Heart right ventricle (tissue), 16 donors: Measurements from ENCODE around the gene SASH3. TPM values are rescaled to one million over a fixed set of nuclear protein-coding genes. Genes with fewer than 3 reads are reported as not detected.

Source experiments
- ATAC-seq, 8 donors: fragments of 200-7000 bp; cut with Tn5 transposase; one replicate each; pipeline ENCODE4 v1.9.1; 2020; ENCODE audit warnings: mild to moderate bottlenecking in 8 of 8, moderate library complexity in 8 of 8, moderate number of reproducible peaks in 1 of 8
- DNase-seq, 2 donors: peaks; one replicate each; pipeline ENCODE4 v3.0.0-alpha.2; 2020
- H3K27ac ChIP-seq, 10 donors: fragments of 200-600 bp; sonication (generic) in 2 of 10; one replicate each; pipeline versions ENCODE4 v1.5.0 to v1.8.0; 2020 to 2022; ENCODE audit warnings: mild to moderate bottlenecking in 3 of 10
- H3K27me3 ChIP-seq, 7 donors: fragments of 200-600 bp; one replicate each; pipeline ENCODE4 v1.8.0; 2021 to 2022; ENCODE audit warnings: mild to moderate bottlenecking in 2 of 7
- H3K36me3 ChIP-seq, 9 donors: fragments of 200-600 bp; sonication (generic) in 1 of 9; one replicate each; pipeline versions ENCODE4 v1.5.0 to v1.8.0; 2020 to 2022; ENCODE audit warnings: mild to moderate bottlenecking in 2 of 9
- H3K4me1 ChIP-seq, 9 donors: fragments of 200-600 bp; sonication (generic) in 1 of 9; one replicate each; pipeline versions ENCODE4 v1.5.0 to v1.8.0; 2020 to 2022; ENCODE audit warnings: mild to moderate bottlenecking in 4 of 9
- H3K4me3 ChIP-seq, 10 donors: fragments of 200-600 bp; sonication (generic) in 2 of 10; one replicate each; pipeline versions ENCODE4 v1.5.0 to v1.8.0; 2020 to 2022; ENCODE audit warnings: mild to moderate bottlenecking in 7 of 10, moderate library complexity in 2 of 10
- H3K9me3 ChIP-seq, 11 donors: fragments of 200-600 bp in 10 of 11; sonication (generic) in 2 of 11; one replicate each; pipeline versions ENCODE4 v1.5.0 to v1.8.0; 2013 to 2022; ENCODE audit warnings: mild to moderate bottlenecking in 2 of 11, control low read depth in 1 of 11, moderate library complexity in 1 of 11
- CTCF ChIP-seq, 9 donors: fragments of 200-600 bp; sonication (generic) in 2 of 9; IDR thresholded peaks; one replicate each; pipeline versions ENCODE4 v1.5.0 to v1.8.0; 2021 to 2022; ENCODE audit warnings: antibody characterized with exemption in 9 of 9, mild to moderate bottlenecking in 5 of 9, moderate library complexity in 1 of 9
- WGBS, 2 donors: extraction: QIAGEN DNeasy Blood & Tissue Kit; methylation state at CpG; one replicate each; pipeline ENCODE4 v1.1.7; 2013; ENCODE audit warnings: inconsistent platforms in 1 of 2; 5-methylcytosine and 5-hydroxymethylcytosine counted together
- intact Hi-C, 10 donors: fragments of 100-400 bp; cut with DNase I; formaldehyde crosslinking; loops; one replicate each; pipeline versions ENCODE4 v1.11.1 to v1.14.2; 2022
- polyA plus RNA-seq, 2 donors: library from polyadenylated mRNA; stranded (reverse); fragments of 200-250 nt; gene quantifications; one replicate each; pipeline ENCODE4 v1.2.3, GENCODE V29; 2013
- total RNA-seq, 10 donors: library from RNA; stranded (reverse); fragmentation: NEBNext Ultra II Directional in 3 of 10; extraction: Animal tissue kit (Norgen Biotek cat#: 25700) in 3 of 10; gene quantifications; one replicate each; pipeline versions ENCODE4 v1.2.1 to v1.2.4, GENCODE V29; 2021 to 2023
- donor health status: Arrhythmogenic right ventricular cardiomyopathy.
- donor health status: ischemic (EF 13 %, LVEDD 7.1; RV severe dilation, severe dysfunction).
- donor health status: healthy with polysubstance abuse.
- donor health status: DM: no; HTN: yes; CAD: no.
- donor health status: DM: no; HTN: no; CAD: no.
- donor health status: ischemic (EF 25% LVEDD 6.9; RV normal size, moderate dysfunction).
- donor health status: ischemic (EF 25% LVEDD 5.7; RV mildly dilated, moderate dysfunction).
- donor health status: healthy.
- donor health status: DM: yes; HTN: yes; CAD: no.
- donor health status: Ischemic cardiomyopathy.
- donor health status: ischemic (EF 35%, LVEDD 5.7; RV mildly dilated, moderate dysfunction).
- donor health status: nonischemic (EF 11% LVEDD 7.7; RV severe dilation, severe dysfunction).
- donor health status: DM: yes; HTN: yes; CAD: no.
- donor health status: PGD.
- donor health status: ischemic (EF 29% LVEDD 5.4; RV normal size, mild dysfunction).
- donor health status: nonischemic (EF 23%, LVEDD 6.1; RV moderate dilation, normal function).

Gene SASH3
- total and polyA plus RNA-seq, 12 donors = 0.57 to 15.3 (median 2.1) TPM

- intact Hi-C loops = no loop called here
- no peak overlapping the region for H3K27ac ChIP-seq
- DNase-seq = no peak
- no peaks in the 10 kb centered on the region for H3K36me3 ChIP-seq
- H3K4me1 ChIP-seq = peaks cover 0 to 10% (median 0%) of the 10 kb centered on the region in 9 donors
- 85 to 86% methylated on average over 7 of the region's 7 CpGs for WGBS, 2 donors
- no peak overlapping the region for H3K4me3 ChIP-seq
- ATAC-seq = no peak
- peaks cover 0 to 8% (median 0%) of the 10 kb centered on the region in 7 donors for H3K27me3 ChIP-seq
- no peaks in the 10 kb centered on the region for H3K9me3 ChIP-seq
- TF ChIP-seq CTCF (IDR thresholded peaks at IDR 0.05) = no peak
These were observed 32.9 kb upstream of the SASH3 start for GRCh38 chrX:129746557-129747470.

- Histone ChIP-seq H3K4me3 (no peak overlapping the region), H3K9me3 (no peaks in the 10 kb centered on the region), H3K27ac (no peak overlapping the region), H3K27me3 (peaks cover 0 to 8% (median 0%) of the 10 kb centered on the region in 7 donors), H3K36me3 (no peaks in the 10 kb centered on the region), H3K4me1 (peaks cover 0 to 10% (median 0%) of the 10 kb centered on the region in 9 donors)
- WGBS, 2 donors = 80 to 84% methylated on average over 4 of the region's 4 CpGs
- intact Hi-C loops = no loop called here
- no peak for DNase-seq
- no peak for TF ChIP-seq CTCF (IDR thresholded peaks at IDR 0.05)
- no peak for ATAC-seq
These were observed 32.2 kb upstream of the SASH3 start for GRCh38 chrX:129747533-129747932.

GRCh38 chrX:129748305-129748704 is 31.4 kb upstream of the SASH3 start:
- peaks cover 0 to 8% (median 0%) of the 10 kb centered on the region in 7 donors for H3K27me3 ChIP-seq
- H3K9me3 ChIP-seq = no peaks in the 10 kb centered on the region
- TF ChIP-seq CTCF (IDR thresholded peaks at IDR 0.05) = no peak
- H3K4me3 ChIP-seq = no peak overlapping the region
- H3K27ac ChIP-seq = peak overlapping the region in 1 of 10 donors; percentile 60
- intact Hi-C loops = no loop called here
- 63 to 68% methylated on average over 4 of the region's 4 CpGs for WGBS, 2 donors
- H3K36me3 ChIP-seq = no peaks in the 10 kb centered on the region
- ATAC-seq = peak in 6 of 8 donors; percentile 56 to 85 (median 66)
- DNase-seq = no peak
- peaks cover 0 to 10% (median 0%) of the 10 kb centered on the region in 9 donors for H3K4me1 ChIP-seq

GRCh38 chrX:129749069-129749468 is 30.7 kb upstream of the SASH3 start:
- intact Hi-C loops = no loop called here
- DNase-seq = no peak

More at GRCh38 chrX:129749069-129749468, 30.7 kb upstream of the SASH3 start:
- H3K9me3 ChIP-seq = no peaks in the 10 kb centered on the region
- WGBS, 2 donors = 27 to 36% methylated on average over 2 of the region's 2 CpGs
- peaks cover 0 to 10% (median 0%) of the 10 kb centered on the region in 9 donors for H3K4me1 ChIP-seq
- H3K27me3 ChIP-seq = peaks cover 0 to 5% (median 0%) of the 10 kb centered on the region in 7 donors
- peak overlapping the region in 2 of 10 donors; percentile 12 to 60 for H3K27ac ChIP-seq
- H3K36me3 ChIP-seq = no peaks in the 10 kb centered on the region
- H3K4me3 ChIP-seq = no peak overlapping the region
- ATAC-seq = peak in 1 of 8 donors; percentile 31
- no peak for TF ChIP-seq CTCF (IDR thresholded peaks at IDR 0.05)
